ENCODE data around the gene BEND4.

The BEND4 gene

GRCh38 chr4:42088386-42088785, 64.1 kb downstream of the BEND4 start:
- peaks cover 6% of the 10 kb centered on the region for H3K36me3 ChIP-seq (ENCODE audit: control insufficient read depth, low read depth, low read length)
- H3K27ac ChIP-seq (ENCODE audit: low read length): no peak overlapping the region
- H3K4me3 ChIP-seq (ENCODE audit: low read length): no peak overlapping the region
- H3K27me3 ChIP-seq (ENCODE audit: control insufficient read depth, insufficient read depth, low read length): no peaks in the 10 kb centered on the region
- H3K9me3 ChIP-seq (ENCODE audit: control insufficient read depth, low read depth, low read length): no peaks in the 10 kb centered on the region
- H3K4me1 ChIP-seq (ENCODE audit: control insufficient read depth, low read depth, low read length): no peaks in the 10 kb centered on the region
- H3K9ac ChIP-seq (ENCODE audit: low read length): no peak overlapping the region

GRCh38 chr4:42083816-42084215, 68.6 kb downstream of the BEND4 start:
- H3K4me3 ChIP-seq (ENCODE audit: low read length): no peak overlapping the region
- H3K4me1 ChIP-seq (ENCODE audit: control insufficient read depth, low read depth, low read length): no peaks in the 10 kb centered on the region
- no peaks in the 10 kb centered on the region for H3K27me3 ChIP-seq (ENCODE audit: control insufficient read depth, insufficient read depth, low read length)
- no peaks in the 10 kb centered on the region for H3K9me3 ChIP-seq (ENCODE audit: control insufficient read depth, low read depth, low read length)
- no peak overlapping the region for H3K9ac ChIP-seq (ENCODE audit: low read length)
- H3K27ac ChIP-seq (ENCODE audit: low read length): no peak overlapping the region
- peaks cover 9% of the 10 kb centered on the region for H3K36me3 ChIP-seq (ENCODE audit: control insufficient read depth, low read depth, low read length)

DNA sequence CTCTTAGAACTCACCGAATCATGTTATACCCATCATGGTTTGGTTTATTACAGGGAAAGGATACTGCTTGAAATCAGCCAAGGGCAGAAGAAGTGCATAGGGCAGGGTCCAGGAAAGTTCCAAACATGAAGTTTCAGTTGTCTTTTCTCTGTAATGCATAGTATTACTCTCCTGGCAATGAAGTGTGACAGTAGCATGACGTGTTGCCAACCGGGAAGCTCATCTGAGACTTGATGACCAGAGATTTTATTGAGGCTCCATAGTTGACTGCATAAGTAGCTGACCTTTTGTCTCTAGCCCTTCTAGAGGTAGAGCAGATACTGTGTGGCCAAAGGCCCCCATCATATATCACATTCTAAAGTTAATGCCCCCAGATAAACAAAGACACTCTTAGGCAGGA, 72.1 kb downstream of the BEND4 start:
- no peaks in the 10 kb centered on the region for H3K27me3 ChIP-seq (ENCODE audit: control insufficient read depth, insufficient read depth, low read length)
- H3K9ac ChIP-seq (ENCODE audit: low read length): no peak overlapping the region
- H3K4me1 ChIP-seq (ENCODE audit: control insufficient read depth, low read depth, low read length): no peaks in the 10 kb centered on the region
- no peak overlapping the region for H3K27ac ChIP-seq (ENCODE audit: low read length)
- H3K4me3 ChIP-seq (ENCODE audit: low read length): no peak overlapping the region
- peaks cover 12% of the 10 kb centered on the region for H3K36me3 ChIP-seq (ENCODE audit: control insufficient read depth, low read depth, low read length)
- no peaks in the 10 kb centered on the region for H3K9me3 ChIP-seq (ENCODE audit: control insufficient read depth, low read depth, low read length)

DNA sequence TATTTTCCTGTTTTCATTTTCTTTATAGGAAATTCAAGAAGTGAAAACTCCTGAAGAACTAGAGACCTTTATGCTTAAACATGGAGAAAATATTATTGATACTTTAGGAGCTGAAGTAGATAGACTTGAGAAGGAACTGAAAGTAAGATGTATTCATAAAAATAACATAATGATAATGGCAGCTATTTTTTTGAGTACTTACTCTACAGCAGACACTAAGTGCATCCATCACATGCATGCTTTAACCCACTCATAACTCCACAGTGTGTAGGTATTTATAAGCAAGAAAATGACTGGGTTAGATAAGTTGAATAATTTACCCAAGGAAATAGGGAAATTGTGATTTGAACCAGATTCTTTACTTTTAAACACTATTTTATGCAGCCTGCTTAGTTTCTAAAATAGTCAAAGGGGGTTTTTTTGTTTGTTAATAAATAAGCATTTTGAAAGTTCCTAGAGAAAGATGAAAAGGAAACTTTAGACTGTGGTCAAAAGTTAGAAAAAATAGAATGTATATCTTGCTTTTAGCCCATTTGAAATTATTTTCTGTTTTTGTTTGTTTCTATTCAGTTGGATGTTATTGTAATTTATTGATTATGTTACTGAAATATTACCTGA, 74.2 kb downstream of the BEND4 start:
- Histone ChIP-seq H3K27me3 (ENCODE audit: control insufficient read depth, insufficient read depth, low read length) (no peaks in the 10 kb centered on the region), H3K9me3 (ENCODE audit: control insufficient read depth, low read depth, low read length) (no peaks in the 10 kb centered on the region), H3K36me3 (ENCODE audit: control insufficient read depth, low read depth, low read length) (peaks cover 12% of the 10 kb centered on the region), H3K9ac (ENCODE audit: low read length) (no peak overlapping the region), H3K4me3 (ENCODE audit: low read length) (no peak overlapping the region), H3K4me1 (ENCODE audit: control insufficient read depth, low read depth, low read length) (no peaks in the 10 kb centered on the region), H3K27ac (ENCODE audit: low read length) (no peak overlapping the region)

GRCh38 chr4:42074294-42074693, 78.2 kb downstream of the BEND4 start:
- Histone ChIP-seq H3K4me3 (ENCODE audit: low read length) (no peak overlapping the region), H3K27ac (ENCODE audit: low read length) (no peak overlapping the region), H3K27me3 (ENCODE audit: control insufficient read depth, insufficient read depth, low read length) (no peaks in the 10 kb centered on the region), H3K9ac (ENCODE audit: low read length) (no peak overlapping the region), H3K4me1 (ENCODE audit: control insufficient read depth, low read depth, low read length) (no peaks in the 10 kb centered on the region), H3K9me3 (ENCODE audit: control insufficient read depth, low read depth, low read length) (no peaks in the 10 kb centered on the region), H3K36me3 (ENCODE audit: control insufficient read depth, low read depth, low read length) (peaks cover 11% of the 10 kb centered on the region)

DNA sequence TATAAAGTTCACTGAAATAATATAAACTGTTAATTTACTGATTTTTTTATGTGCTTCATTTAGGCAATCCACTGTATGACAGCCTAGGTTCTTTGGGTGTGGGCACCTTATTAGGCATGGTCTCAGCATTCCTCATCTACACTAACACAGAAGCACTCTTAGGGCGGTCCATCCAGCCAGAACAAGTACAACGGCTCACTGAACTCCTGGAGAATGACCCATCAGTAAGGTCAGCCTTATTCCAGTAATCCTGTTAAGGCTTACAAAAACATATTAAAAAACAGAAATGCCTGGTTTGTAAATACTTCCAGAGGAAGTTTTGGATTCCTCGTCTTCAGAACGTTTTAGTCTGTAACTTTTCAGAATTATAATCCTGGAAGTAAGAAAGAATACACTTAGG, 82.0 kb downstream of the BEND4 start:
- Histone ChIP-seq H3K9me3 (ENCODE audit: control insufficient read depth, low read depth, low read length) (no peaks in the 10 kb centered on the region), H3K9ac (ENCODE audit: low read length) (no peak overlapping the region), H3K27ac (ENCODE audit: low read length) (no peak overlapping the region), H3K36me3 (ENCODE audit: control insufficient read depth, low read depth, low read length) (peaks cover 6% of the 10 kb centered on the region), H3K27me3 (ENCODE audit: control insufficient read depth, insufficient read depth, low read length) (no peaks in the 10 kb centered on the region), H3K4me3 (ENCODE audit: low read length) (no peak overlapping the region), H3K4me1 (ENCODE audit: control insufficient read depth, low read depth, low read length) (no peaks in the 10 kb centered on the region)

DNA sequence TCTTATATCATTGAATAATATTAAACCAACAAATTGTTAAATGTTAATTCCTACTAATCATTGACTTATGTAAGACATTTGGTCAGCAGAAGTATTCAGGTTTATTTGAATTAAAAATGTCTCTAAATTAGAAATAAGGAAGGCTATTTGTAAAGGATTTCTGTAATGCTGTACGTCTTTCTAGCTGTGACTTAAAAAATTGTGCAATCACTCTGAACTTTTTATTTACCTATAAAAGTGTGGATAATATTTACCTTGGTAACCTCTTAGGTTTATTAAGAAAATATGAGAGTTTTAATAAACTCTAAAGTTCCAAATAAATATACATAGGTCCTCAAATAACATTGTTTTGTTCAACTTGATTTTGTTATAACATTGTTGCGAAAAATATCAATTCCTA, 85.2 kb downstream of the BEND4 start:
- Histone ChIP-seq H3K4me3 (ENCODE audit: low read length) (no peak overlapping the region), H3K27me3 (ENCODE audit: control insufficient read depth, insufficient read depth, low read length) (no peaks in the 10 kb centered on the region), H3K9me3 (ENCODE audit: control insufficient read depth, low read depth, low read length) (no peaks in the 10 kb centered on the region), H3K36me3 (ENCODE audit: control insufficient read depth, low read depth, low read length) (peaks cover 6% of the 10 kb centered on the region), H3K4me1 (ENCODE audit: control insufficient read depth, low read depth, low read length) (no peaks in the 10 kb centered on the region), H3K9ac (ENCODE audit: low read length) (no peak overlapping the region), H3K27ac (ENCODE audit: low read length) (no peak overlapping the region)

GRCh38 chr4:42066402-42066801, 86.1 kb downstream of the BEND4 start:
- Histone ChIP-seq H3K9me3 (ENCODE audit: control insufficient read depth, low read depth, low read length) (no peaks in the 10 kb centered on the region), H3K9ac (ENCODE audit: low read length) (no peak overlapping the region), H3K36me3 (ENCODE audit: control insufficient read depth, low read depth, low read length) (peaks cover 6% of the 10 kb centered on the region), H3K4me3 (ENCODE audit: low read length) (no peak overlapping the region), H3K27ac (ENCODE audit: low read length) (no peak overlapping the region), H3K4me1 (ENCODE audit: control insufficient read depth, low read depth, low read length) (no peaks in the 10 kb centered on the region), H3K27me3 (ENCODE audit: control insufficient read depth, insufficient read depth, low read length) (no peaks in the 10 kb centered on the region)

Measured in iPS-18a (cell line).